DMS 273 treated with DMSO at 0.1 percent for 48 hours (cell line): ENCODE results near the gene LEP.
"Not testable (repeated sequence)": the region's sequence is repeated elsewhere in the genome, so short reads cannot be mapped to it uniquely, and the experiment has no call there.

Experiments
- DNase-seq: peaks from one replicate; lab custom pipeline; 2025; lab: John Stamatoyannopoulos, UW

The LEP gene

GRCh38 chr7:128271942-128272481 lies 30.9 kb downstream of the LEP start:
- no peak for DNase-seq

GRCh38 chr7:128274246-128274883 lies 33.3 kb downstream of the LEP start:
- DNase-seq = no peak

GRCh38 chr7:128274884-128275603 lies 34.0 kb downstream of the LEP start:
- DNase-seq = no peak

GRCh38 chr7:128275681-128276080 lies 34.6 kb downstream of the LEP start:
- DNase-seq = no peak

GRCh38 chr7:128278366-128278765 lies 37.3 kb downstream of the LEP start:
- no peak for DNase-seq

- DNase-seq = no peak
Measured at GRCh38 chr7:128279124-128279713, 38.1 kb downstream of the LEP start.

GRCh38 chr7:128280451-128280850 lies 39.4 kb downstream of the LEP start:
- DNase-seq = not testable (repeated sequence)

- no peak for DNase-seq
Measured at GRCh38 chr7:128281605-128282380, 40.7 kb downstream of the LEP start.

GRCh38 chr7:128284102-128284501 lies 43.0 kb downstream of the LEP start:
- no peak for DNase-seq

GRCh38 chr7:128287556-128287955 lies 46.5 kb downstream of the LEP start:
- no peak for DNase-seq

GRCh38 chr7:128298004-128298403 lies 56.9 kb downstream of the LEP start:
- not testable (repeated sequence) for DNase-seq

GRCh38 chr7:128299109-128299607 lies 58.1 kb downstream of the LEP start:
- DNase-seq = no peak

GRCh38 chr7:128302139-128302538 lies 61.1 kb downstream of the LEP start:
- DNase-seq = no peak

GRCh38 chr7:128303133-128303532 lies 62.1 kb downstream of the LEP start:
- DNase-seq = no peak

- DNase-seq = no peak
Measured at GRCh38 chr7:128303643-128304042, 62.6 kb downstream of the LEP start.

GRCh38 chr7:128304212-128304611 lies 63.1 kb downstream of the LEP start:
- DNase-seq = no peak

- DNase-seq = no peak
Measured at GRCh38 chr7:128307061-128307460, 66.0 kb downstream of the LEP start.
